ENCODE measurements around the gene CARD11.

The CARD11 gene

DNA sequence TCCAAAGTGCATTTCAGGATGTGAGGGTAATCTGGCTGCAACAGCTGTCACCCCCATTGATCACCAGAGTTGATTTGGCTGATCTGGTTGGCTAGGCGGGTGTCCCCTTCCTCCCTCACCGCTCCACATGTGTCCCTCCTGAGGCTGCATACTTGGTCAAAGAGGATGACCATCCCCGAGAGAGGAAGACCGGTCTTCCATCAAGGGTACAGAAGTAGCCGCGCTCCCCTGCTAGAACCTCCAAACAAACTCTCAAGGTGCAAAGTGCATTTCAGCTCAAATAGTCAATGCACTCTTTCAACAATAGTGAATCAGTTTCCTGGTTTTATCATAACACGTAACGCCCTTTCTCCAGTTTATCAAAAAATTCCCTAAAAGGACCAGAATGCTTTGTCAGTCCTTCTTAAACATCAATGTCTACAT is 44.6 kb downstream of the CARD11 start:
- CTCF ChIA-PET, result interaction anchor here (0.6 kb wide), 1 partner anchor 87 kb away, joined by 3 read pairs; no protein-coding TSS in a partner anchor
- no peaks in the 10 kb centered on the region for H3K27me3 Mint-ChIP-seq

DNA sequence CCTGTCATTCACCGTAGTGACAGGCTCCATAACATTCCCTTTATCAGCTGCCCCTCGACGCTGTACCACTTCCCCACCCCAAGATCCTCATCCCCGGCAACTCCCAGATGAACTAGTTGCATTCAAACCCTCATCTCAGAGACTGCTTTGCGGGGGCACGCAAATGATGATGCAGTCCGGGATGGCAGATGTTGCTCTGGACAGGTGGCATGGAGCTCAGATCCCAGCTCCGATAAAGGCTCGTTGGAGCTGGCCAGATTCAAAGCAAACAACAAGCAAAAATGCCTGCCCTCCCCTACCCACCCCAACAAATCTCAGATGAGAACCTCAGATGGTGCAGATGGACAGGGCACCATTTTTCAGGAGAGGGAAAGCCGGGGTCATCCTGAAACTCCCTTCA is 46.7 kb downstream of the CARD11 start:
- Mint-ChIP-seq H3K4me3 (no peak overlapping the region), H3K4me1 (peaks cover 6% of the 10 kb centered on the region), H3K27ac (no peak overlapping the region), H3K9me3 (peaks cover 27% of the 10 kb centered on the region), H3K27me3 (no peaks in the 10 kb centered on the region), H3K36me3 (peaks cover 89% of the 10 kb centered on the region)
- CTCF ChIA-PET, result no interaction called here
- DNase-seq, result no peak

More for the DNA sequence above, 44.6 kb downstream of the CARD11 start:
- DNase-seq, result no peak
- peaks cover 6% of the 10 kb centered on the region for H3K4me1 Mint-ChIP-seq
- H3K27ac Mint-ChIP-seq, result peak overlapping the region; percentile 38
- H3K9me3 Mint-ChIP-seq, result peaks cover 21% of the 10 kb centered on the region
- H3K4me3 Mint-ChIP-seq, result no peak overlapping the region
- peaks cover 78% of the 10 kb centered on the region for H3K36me3 Mint-ChIP-seq

DNA sequence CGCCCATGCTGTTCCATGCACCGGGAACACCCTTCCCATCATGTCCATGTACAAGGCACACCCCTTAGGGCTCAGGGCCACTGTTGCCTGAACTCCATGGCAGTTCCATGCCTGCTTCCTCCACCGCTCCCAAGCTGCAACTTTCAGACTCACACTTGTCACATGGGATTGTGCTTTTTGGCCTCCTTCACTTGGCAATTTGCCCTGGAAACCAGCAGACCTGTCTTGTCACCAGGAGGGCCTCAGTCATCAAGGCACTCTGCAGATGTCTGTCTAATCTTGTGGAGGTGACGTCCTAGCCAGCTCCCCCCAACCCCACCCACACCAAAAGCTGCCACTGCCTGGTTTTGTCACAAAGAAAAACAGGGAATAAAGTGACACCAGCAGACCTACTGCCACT is 47.5 kb downstream of the CARD11 start:
- Mint-ChIP-seq H3K27ac (no peak overlapping the region), H3K4me1 (peaks cover 7% of the 10 kb centered on the region), H3K9me3 (peaks cover 33% of the 10 kb centered on the region), H3K4me3 (no peak overlapping the region), H3K27me3 (no peaks in the 10 kb centered on the region), H3K36me3 (peaks cover 88% of the 10 kb centered on the region)
- no peak for DNase-seq
- CTCF ChIA-PET, result no interaction called here

DNA sequence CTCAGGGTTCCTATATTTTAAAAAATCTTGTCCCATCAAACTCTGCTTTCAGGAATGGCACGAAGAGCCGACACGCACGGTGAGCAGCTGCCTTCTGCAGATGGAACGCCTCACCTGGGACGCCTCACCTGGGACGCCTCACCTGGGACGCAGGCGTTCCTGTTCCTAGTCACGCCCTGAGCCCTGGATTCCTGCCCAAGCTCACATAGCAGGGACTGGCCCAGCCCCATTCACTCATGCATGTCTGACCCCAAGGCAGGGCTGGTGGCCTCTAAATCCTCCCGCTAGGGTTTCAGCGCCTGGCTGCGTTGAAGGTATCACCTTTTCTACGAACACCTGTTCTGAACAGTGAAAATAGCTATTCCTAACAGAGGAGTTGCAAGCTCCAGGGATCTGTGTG is 49.8 kb downstream of the CARD11 start:
- H3K27ac Mint-ChIP-seq, result no peak overlapping the region
- H3K4me1 Mint-ChIP-seq, result peaks cover 5% of the 10 kb centered on the region
- H3K27me3 Mint-ChIP-seq, result no peaks in the 10 kb centered on the region
- H3K9me3 Mint-ChIP-seq, result peaks cover 42% of the 10 kb centered on the region
- CTCF ChIA-PET, result interaction anchor here (1.2 kb wide), 1 partner anchor 13 kb away, joined by 3 read pairs; no protein-coding TSS in a partner anchor
- no peak for DNase-seq
- peaks cover 83% of the 10 kb centered on the region for H3K36me3 Mint-ChIP-seq
- H3K4me3 Mint-ChIP-seq, result no peak overlapping the region

DNA sequence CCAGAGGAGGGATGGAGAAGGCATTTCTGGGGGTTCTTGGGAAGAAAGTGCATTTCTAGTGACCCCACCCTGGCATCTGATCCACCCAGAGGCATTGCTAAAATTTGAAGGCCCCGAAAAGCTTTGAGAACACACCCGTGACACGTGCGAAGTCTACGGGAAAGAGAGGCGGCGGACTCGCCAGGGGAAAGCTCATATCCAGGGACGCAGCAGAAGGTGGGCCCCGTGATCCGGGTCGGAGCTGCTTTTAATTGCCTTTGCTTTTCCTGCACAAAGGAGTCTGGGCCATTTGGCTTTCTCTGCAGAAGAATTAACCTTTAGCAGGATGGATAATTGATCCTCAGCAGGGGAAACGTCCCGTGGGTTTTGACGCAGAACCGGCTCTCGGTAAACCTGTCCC is 50.3 kb downstream of the CARD11 start:
- CTCF ChIA-PET, result interaction anchor here (1.2 kb wide), 1 partner anchor 13 kb away, joined by 3 read pairs; no protein-coding TSS in a partner anchor
- Mint-ChIP-seq H3K27me3 (no peaks in the 10 kb centered on the region), H3K4me1 (peaks cover 7% of the 10 kb centered on the region), H3K27ac (no peak overlapping the region), H3K9me3 (peaks cover 43% of the 10 kb centered on the region), H3K4me3 (no peak overlapping the region), H3K36me3 (peaks cover 82% of the 10 kb centered on the region)
- no peak for DNase-seq

DNA sequence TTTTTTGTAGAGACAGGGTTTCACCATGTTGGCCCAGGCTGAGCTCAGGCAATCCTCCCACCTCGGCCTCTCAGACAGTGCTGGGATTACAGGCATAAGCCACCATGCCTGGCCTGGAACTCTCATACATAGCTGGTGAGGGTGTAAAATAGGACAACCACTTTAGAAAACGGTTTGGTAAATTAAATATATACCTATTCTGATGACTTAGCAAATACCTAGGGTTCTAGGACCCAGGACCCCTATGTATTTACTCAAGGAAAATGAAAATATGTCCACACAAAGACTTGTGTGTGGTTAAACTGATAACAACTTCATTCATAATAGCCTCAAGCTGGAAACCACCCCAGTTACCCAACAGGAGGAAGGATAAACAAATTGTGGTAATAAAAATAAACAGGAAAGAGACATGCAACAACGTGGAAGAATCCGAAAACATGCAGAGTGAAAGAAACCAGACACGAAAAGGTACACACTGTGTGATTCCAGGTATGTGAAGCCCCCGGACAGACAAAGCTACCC is 52.7 kb downstream of the CARD11 start:
- H3K27ac Mint-ChIP-seq, result no peak overlapping the region

DNA sequence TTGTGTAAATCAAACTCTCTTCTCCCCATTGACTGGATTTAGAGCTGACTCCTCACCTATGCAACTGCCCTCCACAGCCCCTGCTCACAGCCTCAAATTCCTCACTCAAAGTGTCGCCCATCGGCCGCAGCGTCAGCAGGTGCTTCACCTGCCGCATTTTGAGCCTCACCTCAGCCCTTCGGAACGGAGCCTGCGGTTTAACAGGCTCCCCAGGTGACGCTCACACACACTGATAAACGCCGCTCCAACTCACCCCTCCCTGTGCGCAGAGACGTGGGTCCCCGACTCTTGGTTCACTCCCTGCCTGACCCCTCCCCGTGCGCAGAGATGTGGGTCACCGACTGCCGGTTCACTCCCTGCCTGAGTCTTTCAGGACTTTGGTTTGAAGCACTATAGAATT is 57.1 kb downstream of the CARD11 start:
- Mint-ChIP-seq H3K36me3 (peaks cover 64% of the 10 kb centered on the region), H3K27me3 (no peaks in the 10 kb centered on the region), H3K27ac (no peak overlapping the region), H3K9me3 (peaks cover 12% of the 10 kb centered on the region), H3K4me1 (peaks cover 54% of the 10 kb centered on the region), H3K4me3 (no peak overlapping the region)
- DNase-seq, result no peak
- CTCF ChIA-PET, result no interaction called here

More for the DNA sequence above, 52.7 kb downstream of the CARD11 start:
- Mint-ChIP-seq H3K4me3 (no peak overlapping the region), H3K36me3 (peaks cover 73% of the 10 kb centered on the region), H3K27me3 (no peaks in the 10 kb centered on the region), H3K4me1 (peaks cover 13% of the 10 kb centered on the region), H3K9me3 (peaks cover 37% of the 10 kb centered on the region)
- CTCF ChIA-PET, result interaction anchor here (0.8 kb wide), 1 partner anchor 37 kb away, joined by 3 read pairs; no protein-coding TSS in a partner anchor
- no peak for DNase-seq

DNA sequence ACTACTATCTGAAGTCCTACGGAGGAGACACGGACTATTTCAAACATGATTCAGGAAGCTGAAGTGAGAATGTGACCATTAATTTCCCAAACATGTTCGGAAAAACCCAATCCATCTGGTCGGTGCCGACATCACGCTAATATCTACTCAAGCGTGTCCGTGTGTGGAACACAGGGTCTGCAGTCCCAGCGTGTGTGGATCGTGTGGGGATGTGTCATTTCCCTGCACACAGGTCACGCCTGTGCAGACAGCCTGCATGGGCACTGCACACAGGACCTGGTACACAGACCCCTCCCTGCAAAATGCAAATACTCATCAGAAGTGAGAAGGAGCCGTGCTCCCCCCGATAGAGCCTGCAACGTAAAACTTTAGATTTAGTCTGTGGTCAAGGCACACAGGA is 57.8 kb downstream of the CARD11 start:
- Mint-ChIP-seq H3K27ac (no peak overlapping the region), H3K4me3 (no peak overlapping the region), H3K4me1 (peaks cover 59% of the 10 kb centered on the region), H3K9me3 (peaks cover 9% of the 10 kb centered on the region), H3K27me3 (no peaks in the 10 kb centered on the region), H3K36me3 (peaks cover 66% of the 10 kb centered on the region)
- DNase-seq, result no peak
- CTCF ChIA-PET, result no interaction called here

DNA sequence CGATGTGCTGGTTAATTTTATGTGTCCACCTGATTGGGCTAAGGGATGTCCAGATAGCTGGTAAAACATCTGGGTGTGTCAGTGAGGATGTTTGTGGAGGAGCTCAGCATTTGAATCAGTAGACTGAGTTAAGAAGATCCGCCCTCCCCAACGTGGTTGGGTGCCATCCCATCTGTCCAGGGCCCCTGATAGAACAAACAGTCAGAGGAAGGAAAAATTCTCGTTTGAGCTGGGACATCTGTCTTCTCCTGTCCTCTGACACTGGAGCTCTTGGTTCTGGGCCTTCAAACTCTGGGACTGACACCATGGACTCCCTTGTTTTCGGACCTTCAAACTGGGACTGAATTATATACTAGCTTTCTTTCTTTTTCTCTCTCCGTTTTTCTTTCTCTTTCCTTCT is 59.6 kb downstream of the CARD11 start:
- peak overlapping the region; percentile 87 for H3K27ac Mint-ChIP-seq
- H3K36me3 Mint-ChIP-seq, result peaks cover 68% of the 10 kb centered on the region
- no peaks in the 10 kb centered on the region for H3K27me3 Mint-ChIP-seq
- H3K9me3 Mint-ChIP-seq, result peaks cover 2% of the 10 kb centered on the region
- DNase-seq, result no peak
- no peak overlapping the region for H3K4me3 Mint-ChIP-seq
- H3K4me1 Mint-ChIP-seq, result peaks cover 74% of the 10 kb centered on the region
- CTCF ChIA-PET, result interaction anchor here (1.2 kb wide), 1 partner anchor 120 kb away, joined by 3 read pairs; no protein-coding TSS in a partner anchor

DNA sequence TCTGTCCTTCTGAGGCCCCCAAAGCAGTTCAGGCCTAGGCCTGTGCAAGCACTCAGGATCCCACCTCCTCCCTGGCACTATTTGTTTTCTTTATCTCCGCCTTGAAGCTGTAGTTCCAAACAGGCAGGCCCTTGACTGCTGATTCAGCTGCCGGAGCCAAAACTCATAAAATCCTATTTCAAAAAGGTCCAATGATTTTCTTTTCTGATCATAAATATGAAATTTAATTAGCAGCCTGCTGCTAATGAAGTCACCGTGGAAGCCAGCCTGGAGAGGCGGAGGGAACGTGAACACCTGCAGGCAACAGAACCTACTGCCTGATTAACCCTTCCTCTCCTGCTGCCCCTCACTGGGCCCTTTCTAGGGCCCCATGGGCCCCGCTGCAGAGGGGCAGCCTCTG is 60.1 kb downstream of the CARD11 start:
- Mint-ChIP-seq H3K27ac (peak overlapping the region; percentile 87), H3K4me3 (no peak overlapping the region), H3K36me3 (peaks cover 69% of the 10 kb centered on the region), H3K4me1 (peaks cover 79% of the 10 kb centered on the region), H3K9me3 (peaks cover 1% of the 10 kb centered on the region), H3K27me3 (no peaks in the 10 kb centered on the region)
- no peak for DNase-seq
- CTCF ChIA-PET, result no interaction called here

DNA sequence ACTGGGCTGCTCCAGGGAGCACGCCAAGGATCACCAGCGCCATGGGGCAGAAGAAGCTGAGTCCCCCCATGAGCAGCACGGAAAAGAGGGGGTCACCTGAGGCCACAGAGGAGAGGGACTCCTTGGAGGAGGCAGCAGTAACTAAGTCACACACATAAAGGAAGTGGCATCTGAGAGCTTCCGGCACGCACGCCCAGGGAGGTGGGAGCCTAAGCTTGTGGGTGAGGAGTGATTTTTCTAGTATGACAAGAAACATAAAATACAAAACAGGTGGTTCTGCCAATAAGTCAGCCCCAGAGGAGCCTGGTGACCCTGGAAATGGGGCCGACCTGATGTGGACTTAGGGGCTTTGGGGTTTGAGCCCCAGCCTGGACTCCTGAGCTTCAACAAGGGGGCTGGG is 60.8 kb downstream of the CARD11 start:
- H3K4me3 Mint-ChIP-seq, result no peak overlapping the region
- peaks cover 65% of the 10 kb centered on the region for H3K36me3 Mint-ChIP-seq
- DNase-seq, result peak; percentile 80
- CTCF ChIA-PET, result no interaction called here
- peaks cover 83% of the 10 kb centered on the region for H3K4me1 Mint-ChIP-seq
- no peaks in the 10 kb centered on the region for H3K27me3 Mint-ChIP-seq
- no peaks in the 10 kb centered on the region for H3K9me3 Mint-ChIP-seq
- peak overlapping the region; percentile 83 for H3K27ac Mint-ChIP-seq

DNA sequence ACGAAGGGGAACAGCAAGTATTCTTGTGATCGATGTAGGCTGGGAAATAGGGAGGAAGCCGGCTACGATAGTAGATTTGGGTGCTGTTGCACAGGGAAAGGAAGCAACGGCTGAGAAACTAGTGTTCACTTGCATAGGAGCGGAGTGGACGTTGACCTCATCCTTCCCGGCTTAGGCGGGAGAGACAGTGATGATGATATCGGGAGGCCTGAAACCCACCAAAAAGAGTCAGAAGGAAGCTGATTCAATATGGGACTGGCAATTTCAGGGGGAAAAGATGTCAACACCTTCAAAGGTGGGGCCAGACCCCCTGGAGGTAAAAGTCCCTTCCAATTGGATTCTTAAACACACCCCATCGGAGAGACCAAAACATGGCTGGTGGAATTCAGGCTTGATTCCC is 61.3 kb downstream of the CARD11 start:
- Mint-ChIP-seq H3K9me3 (no peaks in the 10 kb centered on the region), H3K4me3 (no peak overlapping the region), H3K36me3 (peaks cover 65% of the 10 kb centered on the region), H3K27me3 (no peaks in the 10 kb centered on the region), H3K27ac (peak overlapping the region; percentile 83), H3K4me1 (peaks cover 86% of the 10 kb centered on the region)
- CTCF ChIA-PET, result no interaction called here
- no peak for DNase-seq

DNA sequence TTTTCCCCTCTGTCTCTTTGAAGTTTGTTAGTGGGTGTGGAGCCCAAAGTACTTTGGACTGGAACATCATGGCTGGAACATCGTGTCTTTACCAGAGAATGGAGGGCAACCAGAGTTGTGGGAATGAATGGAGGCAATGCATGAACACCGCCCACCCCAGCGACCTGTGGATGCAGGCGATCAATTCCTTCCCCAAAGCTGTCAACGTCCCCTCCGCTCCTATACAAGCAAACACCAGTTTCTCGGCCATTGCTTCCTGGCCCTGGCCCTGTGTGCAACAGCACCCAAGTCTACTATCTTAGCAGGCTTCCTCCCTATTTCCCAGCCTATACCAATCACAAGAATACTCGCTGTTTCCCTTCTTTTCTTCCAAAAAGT is 62.6 kb downstream of the CARD11 start:
- DNase-seq, result no peak
- Mint-ChIP-seq H3K27me3 (no peaks in the 10 kb centered on the region), H3K9me3 (no peaks in the 10 kb centered on the region), H3K4me3 (no peak overlapping the region), H3K4me1 (peaks cover 82% of the 10 kb centered on the region), H3K36me3 (peaks cover 56% of the 10 kb centered on the region), H3K27ac (no peak overlapping the region)
- CTCF ChIA-PET, result interaction anchor here (0.9 kb wide), 1 partner anchor 84 kb away, joined by 4 read pairs; no protein-coding TSS in a partner anchor

DNA sequence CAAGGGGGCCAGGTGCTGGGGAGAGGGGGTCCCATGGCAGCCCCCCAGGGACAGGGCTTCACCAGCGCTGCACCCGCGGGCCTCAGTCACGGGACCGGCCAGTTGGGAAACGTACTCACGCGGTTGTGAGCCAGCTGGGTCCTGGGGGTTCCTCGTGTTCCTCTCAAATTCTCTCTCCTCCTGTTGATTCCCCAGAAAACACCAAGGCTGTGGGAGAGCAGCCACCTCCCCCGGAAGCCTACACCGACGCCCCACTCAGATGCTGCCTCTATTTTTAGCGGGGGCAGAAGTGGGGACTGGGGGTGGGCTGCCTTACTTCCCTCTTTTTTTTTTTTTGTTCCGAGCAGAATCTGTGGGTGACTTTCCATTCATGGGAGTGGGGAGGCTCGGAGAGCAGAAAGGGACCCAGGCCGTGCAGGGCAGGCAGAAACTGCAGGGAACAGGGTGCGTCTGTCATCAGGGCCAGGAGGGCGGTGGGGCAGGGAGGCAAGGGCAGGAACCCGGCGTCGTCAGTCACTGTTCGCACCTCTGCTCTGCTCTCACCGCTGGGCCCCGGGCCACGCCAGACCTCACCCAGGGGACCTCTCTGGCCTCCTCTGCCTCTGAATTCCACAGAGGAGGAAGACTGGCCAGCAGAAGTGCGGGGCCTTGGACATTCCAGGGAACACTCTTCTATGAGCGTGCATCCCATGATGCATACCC is 63.1 kb downstream of the CARD11 start:
- no peaks in the 10 kb centered on the region for H3K9me3 Mint-ChIP-seq
- H3K4me3 Mint-ChIP-seq, result peak overlapping the region; percentile 3
- H3K36me3 Mint-ChIP-seq, result peaks cover 55% of the 10 kb centered on the region
- CTCF ChIA-PET, result interaction anchor here (0.9 kb wide), 1 partner anchor 85 kb away, joined by 4 read pairs; no protein-coding TSS in a partner anchor
- peaks cover 80% of the 10 kb centered on the region for H3K4me1 Mint-ChIP-seq
- no peak for DNase-seq
- peak overlapping the region; percentile 78 for H3K27ac Mint-ChIP-seq
- H3K27me3 Mint-ChIP-seq, result no peaks in the 10 kb centered on the region

DNA sequence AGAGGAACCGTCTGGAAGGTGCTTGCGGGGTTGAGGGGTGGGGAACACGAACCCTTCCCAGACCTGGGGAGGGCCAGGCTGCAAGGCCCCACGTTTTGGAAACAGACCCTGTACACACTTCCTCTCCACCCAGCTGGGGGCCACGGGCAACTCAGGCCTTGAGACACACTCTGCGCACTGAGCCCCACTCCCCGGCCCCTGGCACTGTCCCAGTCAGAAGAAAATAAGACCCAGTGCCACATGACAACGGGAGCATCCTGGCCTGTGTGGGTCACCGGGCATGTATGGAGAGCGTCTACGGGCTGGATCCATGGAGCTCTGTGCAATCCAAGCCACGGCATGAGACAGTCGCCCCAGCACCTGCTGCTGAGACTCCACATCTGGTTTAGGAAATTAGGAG is 63.7 kb downstream of the CARD11 start:
- Mint-ChIP-seq H3K27me3 (no peaks in the 10 kb centered on the region), H3K36me3 (peaks cover 51% of the 10 kb centered on the region), H3K4me1 (peaks cover 75% of the 10 kb centered on the region), H3K9me3 (no peaks in the 10 kb centered on the region), H3K27ac (peak overlapping the region; percentile 78), H3K4me3 (no peak overlapping the region)
- no peak for DNase-seq
- CTCF ChIA-PET, result no interaction called here
